Right ventricle myocardium superior (tissue), 1 donor: ENCODE data around the gene WSB2. TPM values are rescaled to one million over a fixed set of nuclear protein-coding genes. Genes with fewer than 3 reads are reported as not detected.
"Not testable (repeated sequence)": the region's sequence is repeated elsewhere in the genome, so short reads cannot be mapped to it uniquely, and the experiment has no call there.

Experiments
- ATAC-seq: fragments of 200-7000 bp; cut with Tn5 transposase; one replicate; pipeline ENCODE4 v1.9.1; 2020; ENCODE audit warnings: mild to moderate bottlenecking; ENCODE audit not compliant: poor library complexity
- DNase-seq: peaks from one replicate; pipeline ENCODE4 v3.0.0-alpha.2; 2020
- intact Hi-C: fragments of 100-400 bp; cut with DNase I; formaldehyde crosslinking; loops from one replicate; pipeline ENCODE4 v1.11.2; 2022
- total RNA-seq: library from RNA; stranded (reverse); fragmentation: NEBNext Ultra II Directional; extraction: Animal tissue kit (Norgen Biotek cat#: 25700); gene quantifications from one replicate; pipeline ENCODE4 v1.2.1, GENCODE V29; 2021
- donor health status: DM: no; HTN: yes; CAD: no; lungs with severe emphysema.

WSB2 gene
- total RNA-seq, 1 donor from 2014 or later, result 98.1 TPM

DNA sequence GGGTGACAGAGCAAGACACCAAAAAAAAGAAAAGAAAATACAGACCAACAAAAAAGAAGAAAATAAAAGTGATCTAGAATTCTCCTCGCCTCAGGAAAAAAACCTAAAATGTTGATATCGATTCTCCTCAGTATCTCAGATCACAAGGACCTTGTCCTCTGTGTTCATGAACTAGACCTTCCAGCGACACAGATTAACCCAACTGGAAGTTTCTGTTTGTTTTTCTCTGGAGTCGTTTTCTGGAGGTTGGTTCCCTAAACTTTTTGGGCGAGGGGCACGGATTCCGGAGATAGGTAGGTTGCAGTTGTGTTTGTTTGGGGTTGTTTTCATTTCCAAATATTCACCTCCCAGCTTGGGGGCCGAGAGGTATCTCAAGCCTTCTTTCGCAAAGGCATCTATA lies 45.0 kb downstream of the WSB2 start:
- no peak for DNase-seq
- ATAC-seq, result no peak
- intact Hi-C loops, result loop anchor here (10.0 kb wide), 1 partner anchor 141 kb away; no protein-coding TSS in a partner anchor

DNA sequence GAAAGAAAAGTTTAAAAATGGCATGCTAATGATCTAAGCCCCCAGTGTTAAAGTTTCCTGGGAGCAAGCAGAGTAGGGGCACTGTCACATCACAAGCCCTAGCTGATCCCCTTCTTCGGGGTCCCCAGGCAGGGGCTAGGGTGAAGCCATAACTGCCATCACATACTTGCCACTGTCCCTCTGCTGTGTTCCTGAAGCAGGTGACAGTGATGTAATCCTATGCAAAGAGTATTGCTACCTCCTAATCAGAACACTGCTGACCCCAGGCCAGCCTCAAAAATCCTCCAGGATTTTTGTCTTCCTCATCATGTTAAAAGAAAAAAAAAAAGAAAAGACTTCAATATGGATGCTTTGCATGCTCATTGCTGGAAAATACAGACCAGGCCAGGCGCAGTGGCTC lies 45.7 kb downstream of the WSB2 start:
- ATAC-seq, result no peak
- intact Hi-C loops, result loop anchor here (10.0 kb wide), 1 partner anchor 141 kb away; no protein-coding TSS in a partner anchor
- no peak for DNase-seq

- DNase-seq (no peak), ATAC-seq (no peak)
- intact Hi-C loops, result loop anchor here (10.0 kb wide), 1 partner anchor 138 kb away; no protein-coding TSS in a partner anchor
Observed at GRCh38 chr12:118013283-118013682, 47.7 kb downstream of the WSB2 start.

DNA sequence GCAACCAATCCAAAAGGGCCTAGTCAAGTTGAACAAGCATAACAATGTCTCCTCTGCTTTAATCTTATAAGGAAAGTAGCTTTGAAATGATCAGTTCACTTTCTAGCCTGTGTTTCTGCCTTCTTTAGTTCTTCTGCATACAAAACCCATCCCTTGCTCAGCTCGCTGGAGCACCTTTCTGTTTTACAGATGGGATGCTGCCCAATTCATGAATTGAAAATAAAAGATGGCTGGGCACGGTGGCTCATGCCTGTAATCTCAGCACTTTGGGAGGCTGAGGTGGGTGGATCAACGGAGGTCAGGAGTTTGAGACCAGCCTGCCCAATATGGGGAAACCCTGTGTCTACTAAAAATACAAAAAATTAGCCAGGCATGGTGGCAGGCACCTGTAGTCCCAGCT lies 49.0 kb downstream of the WSB2 start:
- no peak for ATAC-seq
- intact Hi-C loops, result loop anchor here (10.0 kb wide), 1 partner anchor 137 kb away; no protein-coding TSS in a partner anchor
- no peak for DNase-seq

DNA sequence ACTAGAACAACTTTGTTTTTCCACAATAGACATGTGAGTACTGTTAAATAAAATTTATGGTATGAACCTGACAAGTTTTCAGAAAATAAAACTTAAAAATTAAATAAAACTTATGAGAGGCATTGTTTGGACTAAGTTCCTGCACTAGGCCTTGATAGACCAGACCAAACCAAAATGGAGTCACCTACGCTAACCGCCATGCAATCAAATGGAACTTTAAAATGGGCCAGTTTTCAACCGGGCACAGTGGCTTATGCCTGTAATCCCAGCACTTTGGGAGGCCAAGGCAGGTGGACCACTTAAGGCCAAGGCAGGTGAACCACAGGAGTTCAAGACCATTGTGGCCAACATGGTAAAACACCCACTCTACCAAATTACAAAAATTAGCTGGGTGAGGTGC lies 49.6 kb downstream of the WSB2 start:
- no peak for ATAC-seq
- intact Hi-C loops, result loop anchor here (10.0 kb wide), 1 partner anchor 137 kb away; no protein-coding TSS in a partner anchor
- DNase-seq, result no peak

- DNase-seq (no peak), ATAC-seq (no peak)
- intact Hi-C loops, result loop anchor here (10.0 kb wide), 1 partner anchor 136 kb away; no protein-coding TSS in a partner anchor
Observed at GRCh38 chr12:118010903-118011302, 50.1 kb downstream of the WSB2 start.

DNA sequence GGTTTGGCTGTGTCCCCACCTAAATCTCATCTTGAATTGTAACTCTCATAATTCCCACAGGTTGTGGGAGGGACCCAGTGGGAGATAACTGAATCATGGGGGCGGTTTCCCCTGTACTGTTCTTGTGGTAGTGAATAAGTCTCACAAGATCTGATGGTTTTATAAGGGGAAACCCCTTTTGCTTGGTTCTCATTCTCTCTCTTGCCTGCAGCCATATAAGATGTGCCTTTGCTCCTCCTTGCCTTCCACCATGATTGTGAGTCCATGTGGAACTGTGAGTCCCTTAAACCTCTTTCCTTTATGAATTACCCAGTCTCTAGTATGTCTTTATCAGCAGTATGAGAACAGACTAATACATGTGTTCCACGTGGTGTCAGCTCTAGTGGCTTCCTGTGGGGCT lies 61.2 kb downstream of the WSB2 start:
- DNase-seq, ATAC-seq, intact Hi-C loops: not testable (repeated sequence)

DNA sequence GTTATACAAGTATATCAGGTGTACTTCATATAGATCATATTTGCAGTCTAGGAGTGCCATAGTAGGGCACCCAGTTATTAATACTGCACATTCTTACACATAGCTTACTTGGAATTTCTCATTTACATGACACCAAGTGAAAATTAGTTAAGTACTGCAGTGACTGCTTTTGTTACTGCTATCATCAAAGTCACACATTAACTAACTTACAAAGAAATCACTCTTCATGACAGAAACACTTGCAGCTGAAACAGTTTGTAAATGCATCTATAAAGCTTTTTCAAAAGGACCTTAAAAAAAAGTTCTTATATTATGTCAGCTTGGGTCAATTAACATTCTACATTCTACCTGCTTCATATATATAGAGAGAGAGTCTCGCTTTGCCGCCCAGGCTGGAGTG lies 62.3 kb downstream of the WSB2 start:
- DNase-seq (no peak), ATAC-seq (no peak)
- intact Hi-C loops, result no loop called here

DNA sequence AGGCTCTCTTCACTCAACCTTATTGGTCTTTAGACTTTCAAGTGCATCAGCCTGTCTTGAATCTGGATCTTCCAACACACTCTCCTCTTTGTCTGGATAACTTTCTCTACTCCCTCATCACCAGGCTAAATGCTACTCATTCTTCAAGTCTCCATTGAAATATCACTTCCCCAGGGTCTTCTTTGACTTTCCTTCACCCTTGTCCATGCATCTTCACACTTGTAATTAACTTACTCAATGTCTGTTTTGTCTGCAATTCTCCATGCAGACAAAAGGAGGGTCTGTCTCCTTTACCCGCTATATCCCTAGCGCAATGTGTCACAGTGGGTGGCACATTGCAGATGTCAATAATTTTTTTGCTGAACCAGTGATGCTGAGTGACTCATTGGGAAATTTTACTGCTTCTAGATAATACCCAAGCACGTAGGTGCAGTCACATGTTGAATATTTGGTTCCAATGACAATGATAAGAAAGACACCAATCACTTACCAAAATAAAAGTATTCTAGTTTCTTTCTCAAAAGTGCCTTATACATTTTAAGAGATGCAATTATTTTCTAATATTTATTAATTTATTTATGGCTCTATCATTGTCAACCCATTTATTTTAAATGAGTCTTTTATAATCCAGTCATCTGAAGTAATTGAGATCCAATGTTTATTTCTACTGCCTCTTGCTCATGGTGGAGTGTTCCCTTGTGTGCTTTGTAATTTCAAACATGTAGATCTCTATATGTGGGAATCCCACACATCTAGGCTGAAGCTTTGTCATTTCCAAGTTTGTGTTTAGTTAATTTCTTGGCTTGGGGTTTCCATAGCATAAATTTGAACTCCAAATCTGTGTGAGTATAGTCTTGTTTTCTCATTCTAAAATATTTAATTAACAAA lies 66.2 kb downstream of the WSB2 start:
- intact Hi-C loops, result no loop called here
- no peak for DNase-seq
- ATAC-seq, result no peak

DNA sequence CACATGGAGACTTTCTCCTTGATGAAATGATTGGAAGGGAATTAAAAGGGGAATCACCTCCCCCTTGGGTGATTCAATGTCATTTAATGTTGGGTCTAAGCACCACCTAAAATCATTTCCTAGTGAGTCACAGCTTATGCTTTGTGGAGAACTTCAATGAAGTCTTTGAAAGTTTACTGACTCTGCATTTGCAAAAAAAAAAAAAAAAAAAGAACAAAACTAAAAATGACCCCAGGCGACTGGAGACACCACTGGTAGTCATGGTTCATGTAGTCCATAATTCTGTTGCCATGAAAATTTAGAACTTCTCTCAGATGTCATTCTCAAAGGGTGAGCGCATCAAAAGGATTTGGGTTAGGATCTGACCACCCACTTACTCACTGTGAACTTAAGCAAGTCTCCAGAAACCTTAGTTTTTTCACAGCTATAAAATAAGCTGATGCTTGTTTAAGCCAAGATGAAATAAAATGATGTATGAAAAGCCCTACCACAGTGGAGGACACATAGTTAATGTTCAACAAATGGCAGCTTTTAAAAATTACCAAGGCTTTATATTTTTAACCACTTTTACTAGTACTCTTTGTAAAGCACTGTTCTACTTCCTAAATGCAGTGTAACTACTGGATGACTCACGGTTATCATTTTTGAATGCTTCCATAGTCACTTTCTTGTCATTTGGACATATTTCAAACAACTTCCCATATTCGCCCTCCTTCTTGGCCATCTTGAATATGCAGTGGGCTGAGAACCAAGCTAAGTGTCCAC lies 74.1 kb downstream of the WSB2 start:
- intact Hi-C loops, result no loop called here
- no peak for ATAC-seq
- DNase-seq, result no peak

DNA sequence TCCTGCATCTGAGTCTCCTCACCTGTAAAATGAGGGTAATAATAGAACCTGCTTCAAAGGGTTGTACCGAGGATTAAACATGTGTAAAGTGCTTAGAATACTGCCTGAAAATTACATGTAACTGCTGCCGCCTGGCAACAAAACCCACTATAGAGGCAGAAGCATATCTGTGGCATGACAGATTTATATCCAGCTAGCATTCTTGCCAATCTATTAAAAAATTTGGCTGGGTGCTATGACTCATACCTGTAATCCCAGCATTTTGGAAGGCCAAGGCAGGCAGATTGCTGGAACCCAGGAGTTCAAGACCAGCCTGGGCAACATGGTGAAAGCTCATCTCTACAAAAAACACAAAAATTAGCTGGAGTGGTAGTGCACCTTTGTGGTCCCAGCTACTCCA lies 75.8 kb downstream of the WSB2 start:
- ATAC-seq (no peak), DNase-seq (no peak)
- intact Hi-C loops, result no loop called here

Other genes starting within 250 kb of the WSB2 start
- gene KSR2, start 92.2 kb downstream of the WSB2 start, total RNA-seq, result not detected
- 3.5 TPM for gene RFC5, start 44.5 kb downstream of the WSB2 start, total RNA-seq
- gene VSIG10, start 42.8 kb upstream of the WSB2 start, total RNA-seq, result 12.0 TPM
- 498 TPM for gene PEBP1, start 74.9 kb upstream of the WSB2 start, total RNA-seq